ENCODE data around the gene MAPK12.

MAPK12 gene

DNA sequence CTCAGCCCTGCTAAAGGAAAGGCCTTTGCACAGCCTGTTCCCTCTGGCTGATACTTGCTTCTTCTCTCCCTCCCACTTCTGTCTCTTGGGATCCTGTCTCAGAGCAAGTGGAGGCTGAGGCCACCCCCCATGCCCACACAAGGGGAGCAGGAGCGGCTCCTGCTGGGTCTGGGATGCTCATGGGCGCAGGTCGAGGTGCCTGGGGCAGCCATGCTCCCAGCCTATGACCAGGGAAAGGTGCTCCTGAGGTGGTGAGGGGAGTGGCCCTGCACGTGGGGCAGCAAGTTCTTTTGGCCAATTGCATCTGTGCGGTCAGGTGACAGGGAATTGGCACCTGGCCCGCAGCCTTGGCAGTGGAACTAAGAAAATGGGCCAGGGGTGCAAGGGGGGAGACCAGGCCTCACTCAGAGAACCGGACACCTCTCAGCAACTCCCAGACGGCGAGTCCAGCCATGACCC is 7.2 kb upstream of the MAPK12 start:
- DNase-seq (ENCODE audit: low read depth, low spot score) = no peak

GRCh38 chr22:50267591-50268390 is 6.3 kb upstream of the MAPK12 start:
- no peak for DNase-seq (ENCODE audit: low read depth, low spot score)

DNA sequence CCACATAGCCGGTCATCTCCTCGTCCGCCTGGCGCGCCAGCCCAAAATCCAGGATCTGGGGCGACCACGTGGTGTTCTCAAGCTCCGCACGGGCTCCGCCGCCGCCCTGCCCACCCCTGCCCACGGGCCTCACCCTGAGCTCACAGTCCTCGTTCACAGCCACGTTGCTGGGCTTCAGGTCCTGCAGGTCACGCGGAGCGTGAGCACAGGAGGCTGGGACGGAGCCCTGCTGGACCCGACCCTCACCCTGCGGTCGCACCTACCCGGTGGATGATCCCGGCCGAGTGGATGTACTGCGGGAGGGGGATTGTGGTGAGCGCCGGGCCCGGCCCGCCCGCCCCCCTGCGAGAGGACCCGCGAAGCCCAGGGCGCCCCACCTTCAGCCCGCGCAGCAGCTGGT is 5.5 kb upstream of the MAPK12 start:
- no peak for DNase-seq (ENCODE audit: low read depth, low spot score)

- no peak for DNase-seq (ENCODE audit: low read depth, low spot score)
Measured at GRCh38 chr22:50264946-50265669, 3.6 kb upstream of the MAPK12 start.

DNA sequence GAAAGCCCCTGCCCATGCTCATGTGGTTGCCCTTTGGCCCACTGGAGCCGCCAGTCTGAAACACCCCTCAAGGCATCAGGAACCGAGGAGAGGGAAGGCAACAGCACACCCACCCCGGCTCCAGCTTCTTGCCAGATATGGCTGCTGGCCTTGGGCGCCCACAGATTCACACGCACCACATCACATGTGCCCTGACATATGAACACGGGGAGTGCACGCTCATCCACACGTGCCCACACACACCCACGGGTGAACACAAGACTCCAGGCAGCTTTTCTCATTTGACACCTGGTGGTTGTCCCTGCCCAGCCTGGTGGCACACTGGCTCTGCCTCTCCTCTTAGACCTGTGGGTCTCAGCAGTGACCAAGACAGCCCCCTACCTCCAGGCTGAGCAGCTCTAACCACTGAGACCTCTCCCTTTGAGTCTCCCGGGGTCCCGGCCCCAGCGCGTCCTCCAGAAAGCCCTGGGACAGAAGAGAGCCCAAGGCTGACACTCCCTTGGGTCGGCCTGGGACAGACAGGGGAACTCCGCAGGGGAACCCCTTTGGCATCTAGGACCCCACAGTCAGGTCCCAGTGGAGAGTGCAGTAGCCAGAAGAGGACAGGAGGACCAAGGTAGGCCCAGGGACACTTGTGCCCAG is 2.7 kb upstream of the MAPK12 start:
- no peak for DNase-seq (ENCODE audit: low read depth, low spot score)

GRCh38 chr22:50262973-50263617 is 1.6 kb upstream of the MAPK12 start:
- no peak for DNase-seq (ENCODE audit: low read depth, low spot score)

GRCh38 chr22:50262460-50262911 is 1.0 kb upstream of the MAPK12 start:
- DNase-seq (ENCODE audit: low read depth, low spot score) = no peak

DNA sequence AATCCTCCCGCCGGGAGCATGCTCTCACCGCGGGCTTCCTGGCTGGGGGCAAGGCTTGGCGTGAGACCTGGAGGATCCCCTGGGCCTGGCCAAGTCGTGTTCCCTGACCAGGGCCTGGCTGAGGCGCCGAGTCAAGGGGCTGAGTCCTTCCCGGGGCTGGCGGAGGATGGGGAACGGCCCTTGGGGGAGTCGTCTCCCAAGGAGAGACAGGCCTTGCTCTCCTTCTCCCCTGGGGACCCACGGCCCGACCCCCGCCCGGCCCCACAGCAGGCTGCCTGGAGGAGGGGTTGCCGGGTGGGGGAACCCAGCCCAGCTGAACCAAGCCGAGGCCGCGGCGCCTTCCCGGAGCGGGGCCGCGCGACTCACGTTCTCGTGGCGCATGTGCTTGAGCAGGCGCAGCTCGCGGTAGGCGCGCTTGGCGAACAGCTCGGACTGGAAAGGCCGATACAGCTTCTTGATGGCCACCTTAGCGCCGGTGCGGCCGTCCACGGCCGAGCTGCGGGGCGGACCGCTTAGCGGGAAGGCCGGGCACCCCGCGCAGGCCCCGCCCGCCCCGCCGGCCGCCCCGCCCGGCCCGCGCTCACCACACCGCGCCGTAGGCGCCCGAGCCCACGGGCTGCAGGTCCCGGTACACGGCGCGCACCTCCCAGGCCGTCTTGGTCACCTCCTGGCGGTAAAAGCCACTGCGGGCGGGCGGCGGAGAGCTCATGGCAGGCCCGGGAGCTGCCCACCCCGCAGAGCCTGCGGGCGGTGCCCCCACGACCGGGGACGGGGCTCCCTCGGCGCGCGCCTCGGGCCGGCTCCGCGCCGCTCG is 475 bp downstream of the MAPK12 start:
- DNase-seq (ENCODE audit: low read depth, low spot score) = no peak

GRCh38 chr22:50260434-50260800 is 1.1 kb downstream of the MAPK12 start:
- DNase-seq (ENCODE audit: low read depth, low spot score) = no peak

DNA sequence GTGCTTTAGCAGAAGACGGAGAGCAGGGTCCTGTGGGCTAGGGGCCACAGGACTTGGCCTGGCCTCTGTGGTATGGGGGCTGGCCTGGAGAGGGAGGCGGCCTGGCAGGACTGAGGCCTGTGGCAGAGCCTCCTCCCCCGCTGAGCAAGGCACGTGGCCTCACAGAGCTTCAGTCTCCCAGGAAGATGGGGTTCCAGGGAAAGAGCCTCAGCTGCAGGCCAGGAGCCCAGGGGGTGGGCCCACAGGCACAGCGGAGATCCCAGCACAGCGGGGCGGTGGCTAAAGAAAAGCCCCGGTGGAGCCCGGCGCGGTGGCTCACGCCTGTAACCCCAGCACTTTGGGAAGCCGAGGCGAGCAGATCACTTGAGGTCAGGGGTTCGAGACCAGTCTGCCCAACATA is 2.2 kb downstream of the MAPK12 start:
- no peak for DNase-seq (ENCODE audit: low read depth, low spot score)

- DNase-seq (ENCODE audit: low read depth, low spot score) = no peak
Measured at GRCh38 chr22:50258361-50259292, 2.9 kb downstream of the MAPK12 start.

- no peak for DNase-seq (ENCODE audit: low read depth, low spot score)
Measured at GRCh38 chr22:50257451-50258360, 3.8 kb downstream of the MAPK12 start.

DNA sequence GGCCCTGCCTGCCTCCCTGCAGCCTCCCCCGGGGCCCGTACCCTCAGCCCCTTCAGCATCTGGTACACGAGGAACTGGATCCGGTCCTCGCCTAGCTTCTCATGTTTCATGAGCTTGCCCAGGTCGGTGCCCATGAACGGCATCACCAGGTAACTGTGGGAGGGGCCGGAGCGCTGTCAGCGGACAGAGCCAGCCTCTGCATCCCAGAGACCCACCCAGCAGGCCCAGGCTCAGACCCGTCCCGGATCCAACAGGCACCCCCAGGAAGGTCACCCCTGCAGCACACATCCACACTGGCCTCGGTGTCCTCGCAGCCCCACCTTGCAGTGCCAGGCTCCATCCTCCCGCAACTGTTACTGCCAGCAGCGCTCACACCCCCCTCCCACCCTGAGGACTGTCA is 4.4 kb downstream of the MAPK12 start:
- DNase-seq (ENCODE audit: low read depth, low spot score) = no peak

GRCh38 chr22:50256258-50256862 is 5.1 kb downstream of the MAPK12 start:
- DNase-seq (ENCODE audit: low read depth, low spot score) = no peak

- DNase-seq (ENCODE audit: low read depth, low spot score) = no peak
Measured at GRCh38 chr22:50255607-50256006, 5.9 kb downstream of the MAPK12 start.

- no peak for DNase-seq (ENCODE audit: low read depth, low spot score)
Measured at GRCh38 chr22:50255099-50255498, 6.4 kb downstream of the MAPK12 start.

DNA sequence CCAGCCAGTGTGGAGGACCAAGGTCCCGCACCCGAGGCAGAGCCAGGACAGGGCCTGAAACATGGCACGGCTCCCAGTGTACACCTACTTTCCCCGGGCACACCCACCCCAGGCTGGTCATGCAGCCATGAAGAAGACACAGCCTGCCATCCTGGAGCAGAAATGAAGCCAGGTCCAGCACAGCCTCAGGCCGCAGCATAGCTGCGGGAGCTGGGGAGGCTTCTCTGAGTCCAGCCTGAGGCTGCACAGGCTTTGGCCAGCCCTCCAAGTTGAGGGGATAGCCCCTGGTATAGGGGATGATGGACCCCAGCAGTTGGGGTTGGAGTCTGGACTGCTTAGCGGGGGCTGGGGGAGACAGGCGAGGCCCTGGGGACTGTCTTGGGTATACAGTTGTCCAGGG is 7.5 kb downstream of the MAPK12 start:
- no peak for DNase-seq (ENCODE audit: low read depth, low spot score)

DNA sequence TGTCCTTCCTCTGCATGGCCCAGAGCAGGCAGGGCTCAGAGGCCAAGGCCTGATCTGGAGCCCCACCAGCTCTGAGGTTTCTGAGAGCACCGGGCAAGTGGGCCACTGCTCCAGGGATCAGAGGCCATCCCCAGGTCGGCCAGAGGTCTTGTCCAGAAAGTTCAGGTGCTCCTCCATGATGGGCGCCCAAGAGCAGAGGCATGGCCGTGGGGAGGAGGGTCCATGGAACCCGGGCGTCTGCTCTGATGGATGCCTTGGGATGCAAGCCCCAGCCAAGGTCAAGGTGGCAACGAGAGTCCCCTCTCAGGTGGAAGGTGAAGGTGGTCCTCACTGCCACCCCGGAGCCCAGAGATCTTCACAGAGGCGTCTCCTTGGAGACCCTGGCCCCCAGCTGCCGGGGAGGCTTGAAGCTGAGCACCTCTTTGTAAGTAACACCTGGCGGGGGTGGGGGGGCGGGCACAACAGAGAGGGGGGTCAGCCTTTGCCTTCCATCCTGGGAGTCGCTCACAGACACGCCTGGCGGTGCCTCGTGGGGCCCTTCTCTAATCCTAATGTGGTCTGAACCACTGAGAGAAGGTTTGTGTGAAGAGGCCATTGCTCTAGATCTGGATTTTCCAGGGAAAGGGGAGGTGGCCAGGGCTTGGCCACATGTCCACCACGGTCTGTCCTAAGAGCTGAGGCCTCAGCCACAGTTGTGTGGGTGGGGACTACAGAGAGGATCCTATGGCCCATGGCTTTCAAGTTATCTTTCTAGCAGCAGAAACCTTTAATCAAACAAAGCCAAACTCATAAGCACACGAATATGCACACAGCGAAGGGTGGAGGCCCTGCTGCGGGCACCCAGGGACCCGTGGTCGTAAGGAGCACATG is 8.2 kb downstream of the MAPK12 start:
- no peak for DNase-seq (ENCODE audit: low read depth, low spot score)
